MM.1S (cell line): Measurements from ENCODE around the gene CLCF1.

Experiments used
- DNase-seq: peaks from one replicate; pipeline ENCODE4 v3.0.0-alpha.2; 2015
- H2AFZ ChIP-seq: fragments of 300-600 bp; sonication (generic); 2 replicates; pipeline ENCODE4 v1.6.0; 2016; ENCODE audit warnings: antibody characterized with exemption, low read length
- H3F3A ChIP-seq: fragments of 300-600 bp; sonication (generic); 2 replicates; pipeline ENCODE4 v1.6.1; 2016; ENCODE audit warnings: mild to moderate bottlenecking, antibody characterized with exemption, low read length, moderate library complexity, mixed read lengths; ENCODE audit not compliant: insufficient read depth
- H3K27ac ChIP-seq: fragments of 300-600 bp; sonication (generic); 2 replicates; pipeline ENCODE4 v1.5.1; 2016; ENCODE audit warnings: mild to moderate bottlenecking, low read length
- H3K27me3 ChIP-seq: fragments of 300-600 bp; sonication (generic); replicated peaks from 2 replicates; pipeline ENCODE4 v1.6.0; 2016; ENCODE audit warnings: low read length; ENCODE audit not compliant: insufficient read depth
- H3K36me3 ChIP-seq: fragments of 300-600 bp; sonication (generic); replicated peaks from 2 replicates; pipeline ENCODE4 v1.6.1; 2016; ENCODE audit warnings: mild to moderate bottlenecking, low read length, mixed read lengths; ENCODE audit not compliant: insufficient read depth
- H3K4me1 ChIP-seq: fragments of 300-600 bp; sonication (generic); 2 replicates; pipeline ENCODE4 v1.6.1; 2016; ENCODE audit warnings: low read length, mixed read lengths
- H3K4me2 ChIP-seq: fragments of 300-600 bp; sonication (generic); 2 replicates; pipeline ENCODE4 v1.6.0; 2016; ENCODE audit warnings: low read depth, low read length
- H3K4me3 ChIP-seq: fragments of 300-600 bp; sonication (generic); 2 replicates; pipeline ENCODE4 v1.5.1; 2016; ENCODE audit warnings: low read length, mixed read lengths
- H3K79me2 ChIP-seq: fragments of 300-600 bp; sonication (generic); 2 replicates; pipeline ENCODE4 v1.6.1; 2016; ENCODE audit warnings: mixed run types, low read length, mixed read lengths
- H3K9ac ChIP-seq: fragments of 300-600 bp; sonication (generic); 2 replicates; pipeline ENCODE4 v1.6.1; 2016; ENCODE audit warnings: low read length, mixed read lengths
- H3K9me2 ChIP-seq: fragments of 300-600 bp; sonication (generic); replicated peaks from 2 replicates; pipeline ENCODE4 v1.6.1; 2016; ENCODE audit warnings: mild to moderate bottlenecking, low read length, mixed read lengths; ENCODE audit not compliant: insufficient read depth
- H3K9me3 ChIP-seq: fragments of 300-600 bp; sonication (generic); replicated peaks from 2 replicates; pipeline ENCODE4 v1.6.1; 2016; ENCODE audit warnings: mild to moderate bottlenecking, low read length, mixed read lengths; ENCODE audit not compliant: insufficient read depth
- H4K20me1 ChIP-seq: fragments of 300-600 bp; sonication (generic); 2 replicates; pipeline ENCODE4 v1.6.1; 2016; ENCODE audit warnings: mild to moderate bottlenecking, low read length, moderate library complexity, mixed read lengths; ENCODE audit not compliant: insufficient read depth
- CTCF ChIP-seq: fragments of 300-600 bp; sonication (generic); IDR thresholded peaks from 2 replicates; pipeline ENCODE4 v1.5.1; 2016; ENCODE audit warnings: antibody characterized with exemption, low read length, mixed read lengths
- EZH2 ChIP-seq: fragments of 300-600 bp; sonication (generic); optimal IDR thresholded peaks from 2 replicates; pipeline ENCODE3; 2017; ENCODE audit warnings: low read depth, mild to moderate bottlenecking, antibody characterized with exemption, low read length, mixed read lengths
- EZH2phosphoT487 ChIP-seq: fragments of 300-600 bp; sonication (generic); IDR thresholded peaks from 2 replicates; pipeline ENCODE4 v1.6.1; 2018; ENCODE audit warnings: antibody characterized with exemption, low read length

The CLCF1 gene

GRCh38 chr11:67401495-67402191 lies 28.2 kb upstream of the CLCF1 start, which contains the start of gene PPP1CA:
Gene PPP1CA (minus strand): TSS chr11:67401858. CDS start chr11:67401782, 76 bp downstream.
- Histone ChIP-seq H3K4me1 (peaks cover 13% of the 10 kb centered on the region; the same call in 1 of the 2 replicates), H3K4me3 (peak within 1 kb of the TSS; percentile 96), H4K20me1 (no peaks in the 10 kb centered on the region), H3F3A (peaks cover 9% of the 10 kb centered on the region; the same call in 1 of the 2 replicates), H3K27me3 (no peaks in the 10 kb centered on the region), H2AFZ (peak within 1 kb of the TSS; percentile 52; the same call in 1 of the 2 replicates), H3K4me2 (peak within 1 kb of the TSS; percentile 92), H3K27ac (peak within 1 kb of the TSS; percentile 62; the same call in 1 of the 2 replicates), H3K36me3 (no peaks in the 10 kb centered on the region), H3K9me3 (no peaks in the 10 kb centered on the region), H3K79me2 (peaks cover 45% of the 10 kb centered on the region), H3K9ac (peak within 1 kb of the TSS; percentile 92), H3K9me2 (no peaks in the 10 kb centered on the region)
- peak; percentile 84 for DNase-seq
- no peak for TF ChIP-seq EZH2
- TF ChIP-seq CTCF: peak; percentile 37; the same call in 1 of the 2 replicates
- TF ChIP-seq EZH2phosphoT487: no peak

DNA sequence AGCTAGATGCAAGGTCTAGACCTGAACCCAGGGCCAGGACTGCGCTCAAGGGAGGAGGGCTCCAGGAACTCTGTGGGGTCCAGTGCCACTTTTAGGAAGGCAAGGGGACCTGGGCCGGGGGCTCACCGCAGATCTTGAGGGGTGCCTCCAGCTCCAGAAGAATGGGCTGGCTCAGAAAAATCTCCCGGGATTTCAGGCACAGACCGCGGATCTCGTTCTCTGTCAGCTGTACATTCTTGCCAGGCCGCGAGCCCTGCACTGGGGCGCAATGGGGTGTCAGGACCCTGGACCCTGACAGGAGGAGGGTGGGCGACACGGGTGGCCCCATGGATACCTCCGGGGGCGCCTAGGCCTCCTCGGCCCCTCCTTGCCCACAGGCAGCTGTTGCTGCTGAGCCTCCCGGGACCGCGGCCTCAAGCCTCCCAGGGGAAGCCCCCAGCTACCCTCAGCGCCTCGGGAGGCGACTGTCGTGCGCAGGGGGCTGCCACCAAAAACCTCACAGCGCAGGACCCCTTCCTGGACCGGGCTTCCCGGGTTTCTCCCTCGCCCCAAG lies 27.6 kb upstream of the CLCF1 start:
- Histone ChIP-seq H2AFZ (no peak overlapping the region), H3F3A (peaks cover 9% of the 10 kb centered on the region; the same call in 1 of the 2 replicates), H4K20me1 (no peaks in the 10 kb centered on the region), H3K9ac (peak overlapping the region; percentile 92), H3K79me2 (peaks cover 52% of the 10 kb centered on the region), H3K27me3 (no peaks in the 10 kb centered on the region), H3K27ac (peak overlapping the region; percentile 31; the same call in 1 of the 2 replicates), H3K9me3 (no peaks in the 10 kb centered on the region), H3K9me2 (no peaks in the 10 kb centered on the region), H3K36me3 (no peaks in the 10 kb centered on the region), H3K4me3 (peak overlapping the region; percentile 96), H3K4me1 (peaks cover 13% of the 10 kb centered on the region; the same call in 1 of the 2 replicates), H3K4me2 (peak overlapping the region; percentile 92)
- no peak for TF ChIP-seq EZH2phosphoT487
- TF ChIP-seq EZH2: no peak
- TF ChIP-seq CTCF: no peak; the same call in 1 of the 2 replicates
- DNase-seq: no peak

DNA sequence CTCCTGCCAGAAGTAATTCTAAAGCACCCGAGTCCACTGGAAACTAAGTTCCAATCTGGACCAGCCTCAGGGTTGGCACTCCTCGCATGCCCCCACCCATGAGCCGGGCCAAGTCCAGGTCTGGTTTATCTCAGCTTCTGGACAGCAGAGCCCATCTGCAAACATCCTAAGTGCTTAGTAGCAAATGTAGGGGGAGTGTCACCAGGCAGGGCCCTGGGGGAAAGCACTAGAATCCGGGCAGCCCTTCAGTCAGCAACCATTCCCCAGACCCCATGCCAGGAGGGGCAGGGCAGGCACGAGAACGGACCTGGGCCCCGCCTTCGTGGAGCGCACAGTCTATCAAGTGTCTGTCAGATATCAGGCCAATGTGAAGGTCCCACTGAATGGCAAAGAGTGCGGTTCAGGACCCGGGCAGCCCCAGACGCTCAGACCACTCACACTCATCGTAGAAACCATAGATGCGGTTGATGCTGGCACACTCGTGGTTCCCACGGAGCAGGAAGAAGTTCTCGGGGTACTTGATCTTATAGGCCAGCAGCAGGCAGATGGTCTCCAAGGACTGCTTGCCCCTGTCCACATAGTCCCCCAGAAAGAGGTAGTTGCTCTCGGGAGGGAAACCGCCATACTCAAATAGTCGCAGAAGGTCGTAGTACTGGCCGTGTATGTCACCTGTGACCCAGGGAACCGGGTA lies 27.0 kb upstream of the CLCF1 start:
- Histone ChIP-seq H3F3A (peaks cover 9% of the 10 kb centered on the region; the same call in 1 of the 2 replicates), H4K20me1 (no peaks in the 10 kb centered on the region), H3K79me2 (peaks cover 57% of the 10 kb centered on the region), H3K4me3 (peak overlapping the region; percentile 96), H3K27ac (no peak overlapping the region; the same call in 1 of the 2 replicates), H3K9me2 (no peaks in the 10 kb centered on the region), H3K9ac (peak overlapping the region; percentile 92), H3K4me2 (peak overlapping the region; percentile 92), H3K36me3 (no peaks in the 10 kb centered on the region), H3K9me3 (no peaks in the 10 kb centered on the region), H3K4me1 (peaks cover 13% of the 10 kb centered on the region; the same call in 1 of the 2 replicates), H2AFZ (no peak overlapping the region), H3K27me3 (no peaks in the 10 kb centered on the region)
- DNase-seq: no peak
- no peak for TF ChIP-seq EZH2phosphoT487
- no peak for TF ChIP-seq CTCF
- no peak for TF ChIP-seq EZH2
